Endodermal cell (in vitro differentiated cells): ENCODE measurements around the gene LY86. TPM values are rescaled to one million over a fixed set of nuclear protein-coding genes. Genes with fewer than 3 reads are reported as not detected.

Experiments
- DNase-seq: peaks from one replicate; pipeline ENCODE4 v3.0.0-alpha.2; 2017
- H3K27ac ChIP-seq: 2 replicates; pipeline ENCODE4 v1.5.1; 2013; ENCODE audit warnings: mild to moderate bottlenecking, low read depth, low read length, moderate library complexity
- H3K27me3 ChIP-seq: 2 replicates; pipeline ENCODE4 v1.6.1; 2013; ENCODE audit warnings: mild to moderate bottlenecking, low read length, moderate library complexity; ENCODE audit not compliant: insufficient read depth, control insufficient read depth, poor library complexity, severe bottlenecking
- H3K36me3 ChIP-seq: 2 replicates; pipeline ENCODE4 v1.7.0; 2013; ENCODE audit warnings: mild to moderate bottlenecking, low read length, moderate library complexity; ENCODE audit not compliant: control insufficient read depth, insufficient read depth
- H3K4me1 ChIP-seq: one replicate; pipeline ENCODE4 v1.7.0; 2013; ENCODE audit warnings: low read length; ENCODE audit not compliant: control insufficient read depth, insufficient read depth
- H3K4me3 ChIP-seq: 2 replicates; pipeline ENCODE4 v1.5.1; 2013; ENCODE audit warnings: mild to moderate bottlenecking, low read length, moderate library complexity
- H3K9ac ChIP-seq: 2 replicates; pipeline ENCODE4 v1.6.1; 2013; ENCODE audit warnings: mild to moderate bottlenecking, low read length, moderate library complexity; ENCODE audit not compliant: poor library complexity, severe bottlenecking; ENCODE audit errors: extremely low read depth
- H3K9me3 ChIP-seq: 2 replicates; pipeline ENCODE4 v1.6.1; 2013; ENCODE audit warnings: mild to moderate bottlenecking, low read length, moderate library complexity; ENCODE audit not compliant: control insufficient read depth
- H3K27ac Mint-ChIP-seq: 2 replicates; pipeline ENCODE4 v1.8.0; 2020; ENCODE audit warnings: mixed read lengths
- H3K27me3 Mint-ChIP-seq: 2 replicates; pipeline ENCODE4 v1.8.0; 2021; ENCODE audit warnings: mild to moderate bottlenecking, mixed read lengths; ENCODE audit not compliant: insufficient read depth
- H3K36me3 Mint-ChIP-seq: 2 replicates; pipeline ENCODE4 v1.8.0; 2020; ENCODE audit warnings: low read depth, mixed read lengths
- H3K4me1 Mint-ChIP-seq: 2 replicates; pipeline ENCODE4 v1.8.0; 2020; ENCODE audit warnings: mixed read lengths
- H3K4me3 Mint-ChIP-seq: 2 replicates; pipeline ENCODE4 v1.8.0; 2020; ENCODE audit warnings: mild to moderate bottlenecking, moderate library complexity, mixed read lengths
- H3K9me3 Mint-ChIP-seq: 2 replicates; pipeline ENCODE4 v1.8.0; 2020; ENCODE audit warnings: mild to moderate bottlenecking, mixed read lengths
- WGBS, 2 experiments: methylation state at CpG; one replicate each; pipeline versions ENCODE4 v1.1.5 to v1.1.7; 2013; ENCODE audit warnings: missing lambda C conversion rate in 2 of 2, mixed read lengths in 1 of 2; ENCODE audit not compliant: insufficient coverage in 1 of 2, insufficient read length in 1 of 2; 5-methylcytosine and 5-hydroxymethylcytosine counted together
- total RNA-seq, 2 donors: library from RNA; stranded (reverse); fragmentation: NEBNext Ultra II Directional in 1 of 2; extraction: Animal tissue kit (Norgen Biotek cat#: 25700) in 1 of 2; gene quantifications; 2 replicates in 1 of 2; 3 replicates in 1 of 2; pipeline ENCODE4 v1.2.1, GENCODE V29; 2021
- TF ChIP-seq, protein P1 (sequence below): fragments of 200-600 bp; sonication (generic); conservative IDR thresholded peaks from 2 replicates; pipeline ENCODE4 v1.5.0; 2021; ENCODE audit warnings: antibody characterized with exemption, mild to moderate bottlenecking

LY86 gene
- total RNA-seq, 2 donors from 2014 or later: not detected

DNA sequence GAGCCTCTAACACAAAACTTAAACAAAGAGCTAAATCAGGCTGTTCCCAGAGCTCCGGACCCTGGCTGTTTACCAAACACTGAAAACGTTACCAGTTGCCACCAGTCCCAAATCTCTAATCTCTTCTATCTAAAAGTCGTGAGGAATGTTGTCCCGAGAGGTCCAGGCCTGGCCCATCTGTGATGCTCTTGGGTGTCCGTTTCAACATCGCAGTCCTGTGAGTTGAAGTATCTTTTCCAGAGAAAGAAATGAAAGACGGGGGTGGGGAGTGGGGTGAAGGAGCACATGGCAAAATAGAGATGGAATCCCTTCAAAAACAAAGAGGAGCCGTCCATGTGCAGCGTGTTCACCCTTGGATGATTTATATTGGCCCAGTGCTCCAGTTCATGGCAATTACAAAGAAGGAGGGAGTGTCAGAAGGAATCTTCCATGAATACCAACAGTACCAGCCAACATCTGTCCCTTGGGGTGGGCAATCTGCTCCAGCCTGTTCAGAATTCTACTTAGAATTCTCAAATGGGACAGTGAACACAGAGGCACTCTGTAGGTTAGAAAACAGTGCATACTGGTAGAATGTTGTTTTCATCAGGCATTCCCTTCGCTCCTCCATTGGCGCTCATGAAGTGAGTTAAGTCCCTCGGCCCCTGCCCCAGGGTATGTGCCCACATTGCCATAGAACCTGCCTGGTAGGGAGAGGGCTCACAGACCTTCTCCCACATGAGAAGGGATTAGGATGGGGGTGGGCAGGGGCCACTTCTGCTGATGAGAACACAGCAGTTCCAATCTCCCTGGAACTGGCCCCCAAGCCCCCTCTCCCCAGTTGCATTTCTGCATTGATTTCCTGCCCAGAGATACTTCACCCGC is 112.1 kb downstream of the LY86 start:
- Mint-ChIP-seq H3K9me3 (no peaks in the 10 kb centered on the region), H3K36me3 (no peaks in the 10 kb centered on the region), H3K27me3 (peaks cover 22% of the 10 kb centered on the region), H3K4me3 (no peak overlapping the region), H3K4me1 (peaks cover 33% of the 10 kb centered on the region), H3K27ac (no peak overlapping the region)
- H3K36me3 ChIP-seq: no peaks in the 10 kb centered on the region
- no peak overlapping the region for H3K9ac ChIP-seq
- TF ChIP-seq, protein P1, sequence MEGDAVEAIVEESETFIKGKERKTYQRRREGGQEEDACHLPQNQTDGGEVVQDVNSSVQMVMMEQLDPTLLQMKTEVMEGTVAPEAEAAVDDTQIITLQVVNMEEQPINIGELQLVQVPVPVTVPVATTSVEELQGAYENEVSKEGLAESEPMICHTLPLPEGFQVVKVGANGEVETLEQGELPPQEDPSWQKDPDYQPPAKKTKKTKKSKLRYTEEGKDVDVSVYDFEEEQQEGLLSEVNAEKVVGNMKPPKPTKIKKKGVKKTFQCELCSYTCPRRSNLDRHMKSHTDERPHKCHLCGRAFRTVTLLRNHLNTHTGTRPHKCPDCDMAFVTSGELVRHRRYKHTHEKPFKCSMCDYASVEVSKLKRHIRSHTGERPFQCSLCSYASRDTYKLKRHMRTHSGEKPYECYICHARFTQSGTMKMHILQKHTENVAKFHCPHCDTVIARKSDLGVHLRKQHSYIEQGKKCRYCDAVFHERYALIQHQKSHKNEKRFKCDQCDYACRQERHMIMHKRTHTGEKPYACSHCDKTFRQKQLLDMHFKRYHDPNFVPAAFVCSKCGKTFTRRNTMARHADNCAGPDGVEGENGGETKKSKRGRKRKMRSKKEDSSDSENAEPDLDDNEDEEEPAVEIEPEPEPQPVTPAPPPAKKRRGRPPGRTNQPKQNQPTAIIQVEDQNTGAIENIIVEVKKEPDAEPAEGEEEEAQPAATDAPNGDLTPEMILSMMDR: no peak
- WGBS, 2 experiments: 89 to 99% methylated on average over 9 to 13 of the region's 13 CpGs
- no peak for DNase-seq
- H3K27ac ChIP-seq: no peak overlapping the region
- no peak overlapping the region for H3K4me3 ChIP-seq
- peaks cover 7% of the 10 kb centered on the region for H3K4me1 ChIP-seq
- no peaks in the 10 kb centered on the region for H3K9me3 ChIP-seq
- peaks cover 17% of the 10 kb centered on the region for H3K27me3 ChIP-seq

DNA sequence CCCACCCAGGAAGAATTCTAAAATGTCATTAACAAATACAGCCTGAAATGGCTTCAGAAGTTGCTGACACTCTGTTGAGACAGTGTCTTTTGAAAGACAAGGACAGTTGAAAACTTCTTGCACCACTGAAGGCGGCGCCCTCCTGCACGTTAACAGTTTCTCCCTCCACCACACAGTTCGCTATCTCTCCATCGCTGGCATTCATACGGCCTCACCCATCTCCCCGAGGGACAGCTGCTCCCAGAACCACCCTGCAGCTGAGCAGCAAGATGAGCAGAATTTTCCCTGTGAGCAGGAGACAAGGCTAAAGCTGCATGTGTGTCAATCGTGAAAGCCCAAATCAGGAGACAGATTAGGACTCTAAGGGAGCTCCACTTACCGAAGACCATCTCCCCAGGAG is 113.3 kb downstream of the LY86 start:
- TF ChIP-seq, protein P1: no peak
- no peaks in the 10 kb centered on the region for H3K9me3 ChIP-seq
- peaks cover 7% of the 10 kb centered on the region for H3K27me3 ChIP-seq
- Mint-ChIP-seq H3K4me1 (peaks cover 33% of the 10 kb centered on the region), H3K27ac (no peak overlapping the region), H3K4me3 (no peak overlapping the region), H3K27me3 (peaks cover 15% of the 10 kb centered on the region), H3K36me3 (no peaks in the 10 kb centered on the region), H3K9me3 (no peaks in the 10 kb centered on the region)
- 89 to 90% methylated on average over 5 to 9 of the region's 9 CpGs for WGBS, 2 experiments
- H3K9ac ChIP-seq: no peak overlapping the region
- DNase-seq: no peak
- no peak overlapping the region for H3K27ac ChIP-seq
- no peaks in the 10 kb centered on the region for H3K36me3 ChIP-seq
- H3K4me3 ChIP-seq: no peak overlapping the region
- H3K4me1 ChIP-seq: peaks cover 7% of the 10 kb centered on the region

DNA sequence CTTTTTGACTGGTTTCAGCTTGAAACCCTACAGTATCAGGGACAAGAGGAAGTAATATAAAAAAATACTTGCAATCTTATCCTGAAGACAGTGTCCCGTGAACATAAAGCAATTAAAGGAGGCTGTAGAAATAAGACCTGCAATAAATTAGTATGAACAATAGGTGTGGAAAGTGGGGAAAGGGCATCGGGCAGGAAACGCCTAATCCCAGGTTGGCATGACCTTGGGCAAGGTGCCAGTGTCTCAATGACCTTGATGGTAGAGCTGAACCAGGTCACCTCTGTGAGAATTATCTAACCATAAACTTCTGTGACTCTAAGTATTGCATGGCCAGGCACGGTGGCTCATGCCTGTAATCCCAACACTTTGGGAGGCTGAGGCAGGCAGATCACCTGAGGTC is 115.2 kb downstream of the LY86 start:
- peaks cover 13% of the 10 kb centered on the region for H3K27me3 Mint-ChIP-seq

More for the DNA sequence above, 115.2 kb downstream of the LY86 start:
- no peak overlapping the region for H3K4me3 Mint-ChIP-seq
- H3K9me3 Mint-ChIP-seq: no peaks in the 10 kb centered on the region
- no peaks in the 10 kb centered on the region for H3K36me3 Mint-ChIP-seq
- WGBS, 2 experiments: 87 to 93% methylated on average over 2 to 4 of the region's 4 CpGs
- DNase-seq: no peak
- H3K9ac ChIP-seq: no peak overlapping the region
- peaks cover 26% of the 10 kb centered on the region for H3K4me1 Mint-ChIP-seq
- TF ChIP-seq, protein P1: no peak
- no peak overlapping the region for H3K4me3 ChIP-seq
- H3K27ac ChIP-seq: no peak overlapping the region
- no peaks in the 10 kb centered on the region for H3K36me3 ChIP-seq
- no peaks in the 10 kb centered on the region for H3K9me3 ChIP-seq
- peaks cover 7% of the 10 kb centered on the region for H3K4me1 ChIP-seq
- H3K27me3 ChIP-seq: peaks cover 7% of the 10 kb centered on the region
- H3K27ac Mint-ChIP-seq: no peak overlapping the region
